WI38 (cell line): ENCODE data around the gene NIPBL.
"Not testable (repeated sequence)": the region's sequence is repeated elsewhere in the genome, so short reads cannot be mapped to it uniquely, and the experiment has no call there.

Experiments
- H3K4me3 ChIP-seq: 2 replicates; pipeline ENCODE4 v1.5.1; 2011; ENCODE audit warnings: low read depth, mild to moderate bottlenecking, control low read depth, low read length
- TF ChIP-seq, protein P1 (sequence below): IDR thresholded peaks from 2 replicates; pipeline ENCODE4 v1.5.1; 2012; ENCODE audit warnings: low read depth, mild to moderate bottlenecking, control low read depth, low read length

Gene NIPBL

DNA sequence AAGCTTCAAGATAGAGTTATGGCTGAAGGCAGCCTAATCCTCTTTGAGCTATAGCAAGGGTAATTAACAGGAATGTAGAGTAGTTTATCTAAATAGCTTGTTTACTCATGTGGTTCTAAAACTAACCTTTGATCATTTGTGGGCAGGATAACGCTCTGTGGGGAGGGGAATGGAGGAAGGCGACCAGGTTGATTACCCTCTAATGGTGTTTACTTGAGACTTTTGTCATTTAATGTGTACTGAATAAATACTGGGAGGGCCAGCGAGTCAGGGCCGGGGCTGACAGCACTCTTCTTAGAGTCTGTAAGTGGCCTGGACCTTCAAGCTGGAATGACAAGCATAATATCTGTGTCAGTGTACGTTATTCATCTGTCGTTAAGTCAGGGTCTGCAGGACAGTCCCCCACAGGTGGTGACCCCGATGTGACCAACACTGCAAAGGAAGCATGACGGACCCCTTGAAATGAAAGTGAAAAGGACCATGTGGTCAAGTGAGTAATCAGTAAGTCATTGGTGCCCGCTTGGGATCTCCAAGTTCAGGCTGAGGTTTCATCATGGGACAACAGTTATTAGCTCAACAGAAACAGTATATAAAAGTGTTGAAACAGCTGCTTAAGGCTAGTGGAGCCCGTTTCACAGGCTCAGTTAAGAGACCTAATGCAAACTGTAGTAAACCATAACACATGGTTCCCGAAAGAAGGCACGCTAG lies 210.1 kb downstream of the NIPBL start:
- TF ChIP-seq, protein P1, sequence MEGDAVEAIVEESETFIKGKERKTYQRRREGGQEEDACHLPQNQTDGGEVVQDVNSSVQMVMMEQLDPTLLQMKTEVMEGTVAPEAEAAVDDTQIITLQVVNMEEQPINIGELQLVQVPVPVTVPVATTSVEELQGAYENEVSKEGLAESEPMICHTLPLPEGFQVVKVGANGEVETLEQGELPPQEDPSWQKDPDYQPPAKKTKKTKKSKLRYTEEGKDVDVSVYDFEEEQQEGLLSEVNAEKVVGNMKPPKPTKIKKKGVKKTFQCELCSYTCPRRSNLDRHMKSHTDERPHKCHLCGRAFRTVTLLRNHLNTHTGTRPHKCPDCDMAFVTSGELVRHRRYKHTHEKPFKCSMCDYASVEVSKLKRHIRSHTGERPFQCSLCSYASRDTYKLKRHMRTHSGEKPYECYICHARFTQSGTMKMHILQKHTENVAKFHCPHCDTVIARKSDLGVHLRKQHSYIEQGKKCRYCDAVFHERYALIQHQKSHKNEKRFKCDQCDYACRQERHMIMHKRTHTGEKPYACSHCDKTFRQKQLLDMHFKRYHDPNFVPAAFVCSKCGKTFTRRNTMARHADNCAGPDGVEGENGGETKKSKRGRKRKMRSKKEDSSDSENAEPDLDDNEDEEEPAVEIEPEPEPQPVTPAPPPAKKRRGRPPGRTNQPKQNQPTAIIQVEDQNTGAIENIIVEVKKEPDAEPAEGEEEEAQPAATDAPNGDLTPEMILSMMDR, result no peak
- no peak overlapping the region for H3K4me3 ChIP-seq

DNA sequence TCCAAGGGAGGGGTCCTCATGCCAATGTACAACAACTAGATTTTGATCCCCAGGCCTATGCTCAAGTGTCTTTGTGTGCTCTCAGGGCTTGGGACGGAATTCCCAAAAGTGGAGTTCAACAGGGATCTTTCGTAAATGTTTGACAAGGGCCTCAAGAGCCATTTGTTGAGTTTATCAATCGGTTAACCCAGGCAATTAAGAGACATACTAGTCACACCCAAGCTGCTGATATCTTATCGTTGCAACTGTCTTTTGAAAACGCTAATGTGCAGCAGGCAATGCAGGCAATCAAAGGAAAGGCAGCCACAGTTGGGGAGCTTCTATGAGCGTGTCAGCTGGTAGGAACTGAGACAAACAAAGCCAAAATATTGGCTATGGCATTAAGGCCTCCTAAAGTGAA lies 211.4 kb downstream of the NIPBL start:
- no peak overlapping the region for H3K4me3 ChIP-seq
- TF ChIP-seq, protein P1, result no peak

DNA sequence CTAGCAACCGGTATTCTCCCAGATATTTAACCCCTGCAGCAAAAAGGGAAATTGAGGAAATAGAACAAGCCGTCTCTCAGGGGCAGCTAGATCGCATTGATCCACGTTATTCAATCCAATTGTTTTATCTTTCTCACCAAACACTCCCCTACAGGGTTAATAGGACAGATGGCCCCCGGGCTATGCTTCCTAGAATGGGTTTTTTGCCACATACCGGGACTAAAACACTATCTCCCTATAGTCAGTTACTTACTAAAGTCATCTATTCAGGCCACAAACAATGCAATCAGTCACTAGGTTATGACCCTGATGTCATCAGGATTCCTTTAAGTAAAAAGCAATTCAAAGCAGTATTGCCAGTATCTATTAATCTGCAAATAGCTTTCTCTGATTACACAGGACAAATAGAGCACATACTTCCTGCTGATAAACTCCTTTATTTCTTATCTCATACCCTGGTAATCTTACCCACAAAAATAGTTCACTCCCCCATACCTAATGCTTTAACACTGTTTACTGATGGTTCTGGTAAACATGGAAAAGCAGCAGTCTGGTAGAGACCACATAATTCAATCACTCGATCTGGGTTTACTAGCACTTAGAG lies 213.7 kb downstream of the NIPBL start:
- TF ChIP-seq, protein P1, result no peak

DNA sequence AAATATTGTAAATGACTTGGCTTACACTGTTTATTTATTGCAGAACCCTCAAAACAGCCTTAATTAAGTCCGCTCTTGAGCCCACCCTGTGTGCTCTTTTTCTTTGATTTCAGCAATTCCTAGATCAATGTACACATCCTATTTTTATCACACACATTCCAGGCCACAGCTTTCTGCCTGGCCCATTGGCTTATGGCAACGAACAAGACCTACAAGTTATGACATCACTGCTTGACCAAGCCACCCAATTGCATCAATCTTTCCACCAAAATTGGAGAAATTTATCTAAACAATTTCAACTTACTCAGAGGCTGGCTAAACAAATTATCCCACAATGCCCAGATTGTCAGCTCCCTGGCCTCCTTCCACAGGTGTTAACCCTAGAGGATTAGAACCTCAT lies 214.2 kb downstream of the NIPBL start:
- H3K4me3 ChIP-seq, result no peak overlapping the region
- TF ChIP-seq, protein P1, result no peak

More for the DNA sequence above, 213.7 kb downstream of the NIPBL start:
- H3K4me3 ChIP-seq, result no peak overlapping the region

DNA sequence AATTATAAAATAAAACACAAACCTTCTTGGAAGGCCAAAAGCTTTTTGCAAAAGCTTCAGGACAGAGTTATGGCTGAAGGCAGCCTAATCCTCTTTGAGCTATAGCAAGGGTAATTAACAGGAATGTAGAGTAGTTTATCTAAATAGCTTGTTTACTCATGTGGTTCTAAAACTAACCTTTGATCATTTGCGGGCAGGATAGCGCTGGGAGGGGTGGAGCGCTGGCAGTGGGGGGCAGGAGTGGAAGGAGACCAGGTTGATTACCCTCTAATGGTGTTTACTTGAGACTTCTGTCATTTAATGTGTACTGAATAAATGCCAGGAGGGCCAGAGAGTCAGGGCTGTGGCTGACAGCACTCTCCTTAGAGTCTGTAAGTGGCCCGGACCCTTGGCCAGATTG lies 217.2 kb downstream of the NIPBL start:
- H3K4me3 ChIP-seq, result not testable (repeated sequence)

DNA sequence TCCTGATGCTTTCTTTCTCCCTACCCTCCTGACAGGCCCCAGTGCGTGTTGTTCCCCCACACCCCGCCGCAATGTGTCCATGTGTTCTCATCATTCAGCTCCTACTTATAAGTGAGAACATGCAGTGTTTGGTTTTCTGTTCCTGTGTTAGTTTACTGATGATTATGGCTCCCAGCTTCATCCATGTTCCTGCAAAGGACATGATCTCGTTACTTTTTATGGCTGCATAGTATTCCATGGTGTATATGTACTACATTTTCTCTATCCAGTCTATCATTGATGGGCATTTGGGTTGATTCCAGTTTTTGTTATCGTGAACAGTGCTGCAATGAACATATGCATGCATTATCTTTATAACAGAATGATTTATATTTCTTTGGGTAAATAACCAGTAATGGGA lies 222.7 kb downstream of the NIPBL start:
- not testable (repeated sequence) for H3K4me3 ChIP-seq

DNA sequence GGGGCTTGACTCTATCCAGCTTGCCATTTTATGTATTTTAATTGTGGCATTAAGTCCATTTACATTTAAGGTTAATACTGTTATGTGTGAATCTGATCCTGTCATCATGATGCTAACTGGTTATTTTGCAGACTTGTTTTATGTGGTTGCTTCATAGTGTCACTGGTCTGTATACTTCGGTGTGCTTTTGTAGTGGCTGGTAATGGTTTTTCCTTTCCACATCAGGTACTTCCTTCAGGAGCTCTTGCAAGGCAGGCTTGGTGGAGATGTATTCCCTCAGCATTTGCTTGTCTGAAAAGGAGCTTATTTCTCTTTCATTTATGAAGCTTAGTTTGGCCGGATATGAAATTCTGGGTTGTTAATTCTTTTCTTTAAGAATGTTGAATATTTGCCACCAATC lies 226.7 kb downstream of the NIPBL start:
- no peak overlapping the region for H3K4me3 ChIP-seq
- TF ChIP-seq, protein P1, result no peak

DNA sequence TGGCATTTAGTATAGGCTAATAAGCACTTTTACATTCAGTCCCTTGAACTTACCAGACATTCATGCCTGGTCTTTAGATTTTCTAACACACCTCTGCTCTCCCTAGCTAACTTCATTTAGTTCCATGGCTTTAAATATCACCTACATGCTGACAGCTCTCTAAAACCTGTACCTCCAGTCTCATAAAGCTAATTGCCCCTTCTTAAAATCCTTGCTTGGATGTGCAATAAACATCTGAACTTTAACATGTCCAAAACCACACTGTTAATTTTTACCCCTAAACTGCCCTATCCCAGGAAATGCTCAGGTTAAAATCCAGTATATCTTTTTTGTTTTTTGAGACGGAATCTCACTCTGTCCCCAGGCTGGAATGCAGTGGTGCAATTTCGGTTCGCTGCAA lies 232.8 kb downstream of the NIPBL start:
- H3K4me3 ChIP-seq, result no peak overlapping the region
- TF ChIP-seq, protein P1, result no peak
